AG10803 (cell line): ENCODE measurements around the gene PPP1R1A.

Source experiments
- DNase-seq: peaks from one replicate; pipeline ENCODE4 v3.0.0; 2010; ENCODE audit warnings: low read depth
- H3K4me3 ChIP-seq: 2 replicates; pipeline ENCODE4 v1.5.1; 2011; ENCODE audit warnings: mild to moderate bottlenecking, low read length, control low read depth
- CTCF ChIP-seq: conservative IDR thresholded peaks from 2 replicates; pipeline ENCODE4 v1.5.1; 2011; ENCODE audit warnings: mild to moderate bottlenecking, low read length, control low read depth, inconsistent platforms

Gene PPP1R1A

DNA sequence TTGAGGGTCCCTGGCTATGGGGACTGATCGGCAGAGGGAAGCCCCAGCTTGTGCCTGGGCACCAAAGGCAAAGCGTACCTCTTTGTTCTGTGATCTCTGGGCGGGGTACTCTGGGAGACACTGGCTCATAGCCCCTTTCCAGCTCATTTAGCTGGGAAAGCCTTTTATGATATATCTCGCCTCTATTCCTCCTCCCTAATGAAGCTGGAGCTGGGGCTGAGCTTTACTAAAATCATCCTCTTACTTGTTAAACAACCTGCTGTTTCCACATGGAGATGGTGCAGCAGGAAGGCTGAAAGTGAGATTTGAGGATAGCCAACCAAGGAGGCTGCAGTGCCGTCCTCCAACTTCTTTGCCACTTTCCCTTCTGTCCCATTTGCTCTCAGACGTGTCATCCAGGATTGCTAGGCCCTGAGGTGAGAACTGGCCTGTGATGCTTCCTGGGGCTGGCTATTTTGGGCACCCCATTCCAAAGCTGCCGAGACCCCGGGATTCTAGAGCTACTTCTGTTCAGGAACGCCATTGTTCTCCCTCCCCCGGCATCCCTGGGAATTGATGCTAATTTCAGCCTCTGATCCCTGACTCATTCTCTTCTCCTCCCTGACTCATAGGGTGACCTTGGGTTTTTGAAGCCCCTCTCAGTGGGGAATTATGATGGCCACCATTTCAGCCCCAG is 23.0 kb downstream of the PPP1R1A start:
- TF ChIP-seq CTCF = no peak
- no peak for DNase-seq
- H3K4me3 ChIP-seq = no peak overlapping the region

- TF ChIP-seq CTCF = no peak
Observed at GRCh38 chr12:54564768-54565167, 23.7 kb downstream of the PPP1R1A start.

GRCh38 chr12:54563787-54564186 is 24.7 kb downstream of the PPP1R1A start:
- no peak overlapping the region for H3K4me3 ChIP-seq
- no peak for DNase-seq
- no peak for TF ChIP-seq CTCF

More at GRCh38 chr12:54564768-54565167, 23.7 kb downstream of the PPP1R1A start:
- H3K4me3 ChIP-seq = no peak overlapping the region
- DNase-seq = no peak

DNA sequence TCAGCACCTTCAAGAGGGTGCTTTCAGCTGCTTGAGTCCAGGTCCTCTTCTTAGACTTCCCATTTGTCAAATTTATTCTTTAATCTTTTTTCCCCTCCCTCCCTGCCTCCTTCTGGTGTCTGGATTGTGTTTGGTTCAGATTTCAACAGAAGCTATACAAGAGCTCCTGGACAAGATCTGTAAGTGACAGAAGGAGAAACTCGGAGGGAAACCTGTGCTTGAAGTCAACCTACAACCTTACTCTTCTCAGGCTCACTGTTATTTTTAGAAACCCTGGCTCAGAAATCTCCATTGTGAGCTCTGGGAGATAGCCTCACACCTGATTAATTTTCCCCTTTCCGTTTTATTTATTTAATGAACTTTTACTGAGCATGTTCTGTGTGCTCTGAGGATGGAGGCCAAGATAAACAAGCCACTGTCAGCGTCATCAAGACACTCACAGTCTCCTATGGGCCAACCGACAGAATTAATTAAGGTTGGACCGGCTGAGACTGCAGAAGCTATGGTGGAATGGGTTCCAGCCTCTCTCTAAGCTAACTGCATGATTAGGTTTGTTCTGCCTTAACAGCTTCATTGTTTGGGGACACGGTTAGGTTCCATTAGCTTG is 25.6 kb downstream of the PPP1R1A start:
- TF ChIP-seq CTCF = no peak

DNA sequence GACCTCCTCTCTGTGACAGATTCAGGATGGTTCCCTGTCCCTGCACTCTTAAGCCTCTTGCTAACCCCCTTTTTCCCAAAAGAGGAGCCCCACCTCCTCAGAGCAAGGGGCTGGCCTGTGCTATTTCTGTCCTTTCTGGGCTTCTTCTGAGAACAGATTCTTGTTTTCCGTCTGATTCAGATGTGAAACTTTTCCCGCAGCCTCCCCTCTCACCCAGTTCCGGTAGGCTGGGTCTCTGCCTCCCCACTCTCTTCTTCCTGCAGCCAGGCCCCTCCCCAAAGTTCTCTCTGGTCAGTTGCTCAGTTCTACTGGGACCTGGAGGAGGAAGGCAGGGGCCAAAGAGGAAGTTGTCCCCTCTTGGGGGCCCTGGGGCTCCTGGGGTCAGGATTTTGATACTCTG is 27.3 kb downstream of the PPP1R1A start:
- TF ChIP-seq CTCF = no peak
- no peak overlapping the region for H3K4me3 ChIP-seq
- DNase-seq = no peak

More for the DNA sequence above, 25.6 kb downstream of the PPP1R1A start:
- no peak overlapping the region for H3K4me3 ChIP-seq
- no peak for DNase-seq

DNA sequence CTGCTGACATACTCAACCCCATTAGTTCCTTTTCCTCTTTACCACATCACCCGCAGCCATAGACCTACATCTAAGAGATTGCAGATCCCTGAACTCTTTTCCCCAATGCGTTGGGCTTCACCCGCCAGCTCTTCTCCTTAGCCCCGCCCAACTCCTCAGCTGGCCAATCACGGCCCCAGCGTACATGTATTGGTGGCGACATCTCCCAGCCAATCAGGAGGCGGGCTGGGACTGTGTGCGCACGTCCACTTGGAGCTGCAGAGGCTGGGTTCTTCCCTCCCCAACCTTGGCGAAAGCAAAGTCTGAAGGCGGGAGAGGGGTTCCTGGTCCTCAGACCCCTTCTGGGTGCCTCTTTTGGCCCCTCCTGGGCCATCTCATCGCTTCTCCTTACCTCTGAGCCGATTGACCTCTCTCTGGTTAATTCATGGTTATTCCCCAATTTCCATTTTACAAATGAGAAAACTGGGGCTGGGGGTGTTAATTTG is 28.0 kb downstream of the PPP1R1A start:
- TF ChIP-seq CTCF = no peak
- DNase-seq = peak; percentile 57
- peak overlapping the region; percentile 41 for H3K4me3 ChIP-seq

GRCh38 chr12:54558759-54559158 is 29.7 kb downstream of the PPP1R1A start:
- no peak for TF ChIP-seq CTCF
- no peak overlapping the region for H3K4me3 ChIP-seq
- DNase-seq = no peak
